HepG2 (cell line): Measurements from ENCODE around the gene PELO. TPM values are rescaled to one million over a fixed set of nuclear protein-coding genes. Genes with fewer than 3 reads are reported as not detected.
A peak's percentile ranks its signal among the peaks of the same experiment; 100 is the strongest.

ENCODE experiments used
- ATAC-seq: fragments of 200-7000 bp; cut with Tn5 transposase; 3 replicates; pipeline ENCODE4 v1.9.1; 2020; ENCODE audit warnings: mild to moderate bottlenecking, moderate library complexity
- BruUV-seq: library from RNA; stranded (reverse); fragments of 400-500 nt; replicated peaks from 2 replicates; lab custom pipeline; 2021; lab: Mats Ljungman, UMichigan
- CTCF ChIA-PET: fragments of 300-600 bp; formaldehyde crosslinking; extraction: SDS; loops from one replicate; lab custom pipeline; 2021; ENCODE audit warnings: low total read pairs, inconsistent platforms, low intra/inter-chr PET ratio; lab: Yijun Ruan, JAX
- POLR2A ChIA-PET: fragments of 350-600 bp; sonication (Branson Sonifier 250); formaldehyde crosslinking; loops from one replicate; lab custom pipeline; 2020; ENCODE audit warnings: antibody characterized with exemption, inconsistent platforms; lab: Yijun Ruan, JAX
- DNase-seq: peaks from one replicate; pipeline ENCODE4 v3.0.0-alpha.2; 2015; ENCODE audit warnings: low spot score
- FAIRE-seq: peaks from 3 replicates; lab custom pipeline; 2011; peaks lifted over from hg19 to GRCh38; lab: Jason Lieb, UNC
- H2AFZ ChIP-seq: one replicate; pipeline ENCODE4 v1.6.1; 2011; ENCODE audit warnings: low read length, inconsistent platforms
- H3K27ac ChIP-seq: fragments of 300-600 bp; 3 replicates; pipeline ENCODE4 v1.8.0; 2011; ENCODE audit warnings: mixed run types, mild to moderate bottlenecking, mixed read lengths, low read length, inconsistent platforms; ENCODE audit not compliant: insufficient read depth; ENCODE audit errors: extremely low read length
- H3K27me3 ChIP-seq, 2 experiments: fragments of 200-600 bp in 1 of 2; 2 replicates in 1 of 2; 3 replicates in 1 of 2; pipeline versions ENCODE4 v1.6.0 to v1.8.0; 2011; ENCODE audit warnings: low read length in 2 of 2, mild to moderate bottlenecking in 2 of 2, moderate library complexity in 2 of 2, inconsistent platforms in 1 of 2; ENCODE audit not compliant: insufficient read depth in 2 of 2, control insufficient read depth in 1 of 2
- H3K36me3 ChIP-seq, 2 experiments: fragments of 200-600 bp in 1 of 2; replicated peaks in 1 of 2; 2 replicates in 1 of 2; 3 replicates in 1 of 2; pipeline versions ENCODE4 v1.5.1 to v1.8.0; 2011; ENCODE audit warnings: low read length in 2 of 2, inconsistent platforms in 1 of 2; ENCODE audit not compliant: insufficient read depth in 2 of 2, control insufficient read depth in 1 of 2
- H3K4me1 ChIP-seq: 2 replicates; pipeline ENCODE4 v1.5.1; 2012; ENCODE audit warnings: low read length, inconsistent platforms; ENCODE audit not compliant: insufficient read depth
- H3K4me2 ChIP-seq: 2 replicates; pipeline ENCODE4 v1.6.0; 2011; ENCODE audit warnings: low read depth, low read length, inconsistent platforms
- H3K4me3 ChIP-seq, 3 experiments: fragments of 200-600 bp in 1 of 3; sonication (generic), shearing (Covaris generic) in 1 of 3; replicated peaks in 1 of 3; 2 replicates each; pipeline ENCODE4 v1.5.1; 2011 to 2016; ENCODE audit warnings: low read length in 3 of 3, inconsistent platforms in 2 of 3, low read depth in 2 of 3, mild to moderate bottlenecking in 2 of 3, control low read depth in 1 of 3, mixed read lengths in 1 of 3; ENCODE audit not compliant: insufficient read depth in 1 of 3
- H3K79me2 ChIP-seq: one replicate; pipeline ENCODE4 v1.6.1; 2011; ENCODE audit warnings: low read length, inconsistent platforms; ENCODE audit not compliant: insufficient read depth
- H3K9ac ChIP-seq: 2 replicates; pipeline ENCODE4 v1.6.0; 2011; ENCODE audit warnings: mild to moderate bottlenecking, low read depth, low read length, inconsistent platforms; ENCODE audit not compliant: insufficient read depth
- H3K9me3 ChIP-seq: 2 replicates; pipeline ENCODE4 v1.5.1; 2012; ENCODE audit warnings: mild to moderate bottlenecking, low read length
- H4K20me1 ChIP-seq: 2 replicates; pipeline ENCODE4 v1.6.0; 2011; ENCODE audit warnings: inconsistent platforms, mild to moderate bottlenecking, low read length, moderate library complexity; ENCODE audit not compliant: insufficient read depth
- ATF7 ChIP-seq, 2 experiments: fragments of 450-650 bp in 1 of 2; sonication (generic) in 1 of 2; formaldehyde crosslinking in 1 of 2; IDR thresholded peaks; 2 replicates each; pipeline versions ENCODE4 v1.4.0 to v1.6.1; 2016 to 2020; ENCODE audit warnings: antibody characterized with exemption in 1 of 2, mild to moderate bottlenecking in 1 of 2, missing genetic modification reagents in 1 of 2
- BORCS8-MEF2B ChIP-seq: sonication (generic); formaldehyde crosslinking; IDR thresholded peaks from 2 replicates; pipeline ENCODE4 v1.8.0; 2022; ENCODE audit warnings: mild to moderate bottlenecking, missing genetic modification reagents
- CENPBD1 ChIP-seq: sonication (generic); formaldehyde crosslinking; IDR thresholded peaks from 2 replicates; pipeline ENCODE4 v1.8.0; 2022; ENCODE audit warnings: missing genetic modification reagents, low read depth, mild to moderate bottlenecking, borderline replicate concordance
- CREB1 ChIP-seq, 2 experiments: fragments of 450-650 bp in 1 of 2; IDR thresholded peaks; 2 replicates each; pipeline ENCODE4 v1.6.1; 2016 to 2017; ENCODE audit warnings: control low read depth in 1 of 2, mild to moderate bottlenecking in 1 of 2, missing compliant biosample characterization in 1 of 2, missing genetic modification characterization in 1 of 2
- ISX ChIP-seq: sonication (generic); formaldehyde crosslinking; conservative IDR thresholded peaks from 2 replicates; pipeline ENCODE4 v1.5.0; 2020; ENCODE audit warnings: missing genetic modification reagents
- NCOA5 ChIP-seq: sonication (generic); formaldehyde crosslinking; IDR thresholded peaks from 2 replicates; pipeline ENCODE4 v1.4.0; 2020; ENCODE audit warnings: missing genetic modification reagents
- NR2F2 ChIP-seq: IDR thresholded peaks from 2 replicates; pipeline ENCODE4 v1.6.1; 2012; ENCODE audit warnings: low read depth, inconsistent platforms, borderline replicate concordance
- PITX1 ChIP-seq: sonication (generic); formaldehyde crosslinking; IDR thresholded peaks from 2 replicates; pipeline ENCODE4 v1.5.1; 2020; ENCODE audit warnings: mild to moderate bottlenecking, missing genetic modification reagents
- TBP ChIP-seq: sonication (generic); formaldehyde crosslinking; IDR thresholded peaks from 2 replicates; pipeline ENCODE4 v1.5.0; 2020; ENCODE audit warnings: missing genetic modification reagents
- TCF12 ChIP-seq, 2 experiments: fragments of 450-650 bp in 1 of 2; sonication (generic) in 1 of 2; formaldehyde crosslinking in 1 of 2; IDR thresholded peaks; 2 replicates each; pipeline versions ENCODE4 v1.6.1 to v1.8.0; 2017 to 2022; ENCODE audit warnings: antibody characterized with exemption in 1 of 2, mild to moderate bottlenecking in 1 of 2, missing genetic modification reagents in 1 of 2, moderate library complexity in 1 of 2
- TRAFD1 ChIP-seq: sonication (generic); formaldehyde crosslinking; IDR thresholded peaks from 2 replicates; pipeline ENCODE4 v1.5.1; 2020; ENCODE audit warnings: missing genetic modification reagents, mild to moderate bottlenecking, borderline replicate concordance
- TRIM24 ChIP-seq: sonication (generic); formaldehyde crosslinking; IDR thresholded peaks from 2 replicates; pipeline ENCODE4 v1.8.0; 2022; ENCODE audit warnings: mild to moderate bottlenecking, missing genetic modification reagents
- ZFP41 ChIP-seq: sonication (generic); formaldehyde crosslinking; IDR thresholded peaks from 2 replicates; pipeline ENCODE4 v1.4.0; 2020; ENCODE audit warnings: mild to moderate bottlenecking, missing genetic modification reagents, borderline replicate concordance
- ZNF234 ChIP-seq: sonication (generic); formaldehyde crosslinking; conservative IDR thresholded peaks from 2 replicates; pipeline ENCODE4 v1.5.1; 2020; ENCODE audit warnings: mild to moderate bottlenecking, missing genetic modification reagents
- ZNF282 ChIP-seq: fragments of 450-650 bp; IDR thresholded peaks from 2 replicates; pipeline ENCODE4 v1.6.1; 2018; ENCODE audit not compliant: partially characterized antibody
- ZNF354B ChIP-seq: sonication (generic); formaldehyde crosslinking; IDR thresholded peaks from 2 replicates; pipeline ENCODE4 v1.8.0; 2022; ENCODE audit warnings: mild to moderate bottlenecking, missing genetic modification reagents
- WGBS: methylation state at CpG from one replicate; pipeline ENCODE4 v1.1.6; 2017; ENCODE audit warnings: low lambda C conversion rate; 5-methylcytosine and 5-hydroxymethylcytosine counted together
- in situ Hi-C: cut with HindIII; loops from 2 replicates; pipeline ENCODE4 v1.10.0; 2017; ENCODE audit warnings: low pct_unique_long_range_greater_than_20kb; ENCODE audit not compliant: extremely low pct_ligation_motif_present
- intact Hi-C: fragments of 100-400 bp; cut with micrococcal nuclease; formaldehyde crosslinking; loops from one replicate; pipeline ENCODE4 v1.10.0; 2022; ENCODE audit not compliant: unreplicated experiment
- polyA plus RNA-seq, 8 experiments: library from polyadenylated mRNA; depleted of rRNA in 3 of 8; stranded (reverse) in 7 of 8; unstranded in 1 of 8; fragments of >200 nt; fragmentation: Illumina TruSeq in 4 of 8; extraction: Trizol in 4 of 8; gene quantifications; 2 replicates each; pipeline versions ENCODE4 v1.2.1 to v1.2.3, GENCODE V29; 2011 to 2016; ENCODE audit warnings: low read depth in 4 of 8, missing spikeins in 1 of 8, mixed read lengths in 1 of 8; ENCODE audit not compliant: insufficient read depth in 1 of 8
- total RNA-seq, 5 experiments: library from RNA; depleted of rRNA; stranded (reverse); fragments of >200 nt; fragmentation: Illumina TruSeq; extraction: Trizol; gene quantifications; 2 replicates each; pipeline ENCODE4 v1.2.3, GENCODE V29; 2016; ENCODE audit warnings: low read depth in 1 of 5

Gene PELO
- total and polyA plus RNA-seq, 2 of the 13 experiments (the other 11 are each of a cell fraction or from before 2014, with no cell fraction given) = 19.0 to 23.9 TPM

- no peaks in the 10 kb centered on the region for H3K27me3 ChIP-seq
- no peaks in the 10 kb centered on the region for H3K4me1 ChIP-seq
- FAIRE-seq = no peak
- in situ Hi-C loops = no loop called here
- no peak for DNase-seq
- TF ChIP-seq TRAFD1 (no peak), CREB1 (IDR thresholded peaks at IDR 0.05) (peak; percentile 41; the same call in 1 of the 2 replicates), CREB1 (CRISPR knock-in tag; IDR thresholded peaks at IDR 0.05) (no peak), ATF7 (IDR thresholded peaks at IDR 0.05) (peak; percentile 65), ATF7 (CRISPR knock-in tag; IDR thresholded peaks at IDR 0.05) (no peak)
- POLR2A ChIA-PET = no interaction called here
- no TSS peak for BruUV-seq
- no peak overlapping the region for H3K27ac ChIP-seq
- 98% methylated on average over 2 of the region's 2 CpGs for WGBS
- H2AFZ ChIP-seq = no peak overlapping the region
- H3K36me3 ChIP-seq = no peaks in the 10 kb centered on the region
- H3K9me3 ChIP-seq = no peaks in the 10 kb centered on the region
- no peaks in the 10 kb centered on the region for H3K79me2 ChIP-seq
- no peak overlapping the region for H3K4me3 ChIP-seq
- H3K4me2 ChIP-seq = no peak overlapping the region
- H3K9ac ChIP-seq = no peak overlapping the region
- intact Hi-C loops = no loop called here
- CTCF ChIA-PET = no interaction called here
- no peak for ATAC-seq
- no peaks in the 10 kb centered on the region for H4K20me1 ChIP-seq
Measured at GRCh38 chr5:52830650-52831049, 42.9 kb downstream of the PELO start.

- ChIA-PET POLR2A (no interaction called here), CTCF (no interaction called here)
- Histone ChIP-seq H3K79me2 (no peaks in the 10 kb centered on the region), H3K4me3 (no peak overlapping the region), H3K9ac (no peak overlapping the region), H3K27me3 (no peaks in the 10 kb centered on the region), H3K4me1 (no peaks in the 10 kb centered on the region), H4K20me1 (no peaks in the 10 kb centered on the region), H3K4me2 (no peak overlapping the region), H2AFZ (no peak overlapping the region), H3K36me3 (no peaks in the 10 kb centered on the region), H3K27ac (no peak overlapping the region), H3K9me3 (no peaks in the 10 kb centered on the region)
- TF ChIP-seq TCF12 (IDR thresholded peaks at IDR 0.05) = no peak
- TF ChIP-seq TCF12 (CRISPR knock-in tag; IDR thresholded peaks at IDR 0.05) = no peak
- TF ChIP-seq TRIM24 (CRISPR knock-in tag) = no peak
- TF ChIP-seq ZFP41 (CRISPR knock-in tag) = no peak
- TF ChIP-seq ISX (CRISPR knock-in tag) = no peak
- no peak for TF ChIP-seq PITX1 (CRISPR knock-in tag)
- TF ChIP-seq ZNF234 (CRISPR knock-in tag) = no peak
- no peak for TF ChIP-seq CENPBD1 (CRISPR knock-in tag)
- TF ChIP-seq NCOA5 (CRISPR knock-in tag) = no peak
- TF ChIP-seq TBP (CRISPR knock-in tag) = no peak
- TF ChIP-seq BORCS8-MEF2B (CRISPR knock-in tag) = no peak
- TF ChIP-seq ZNF282 = no peak
- TF ChIP-seq NR2F2 = no peak
- no peak for TF ChIP-seq ZNF354B (CRISPR knock-in tag)
- ATAC-seq (no peak), DNase-seq (no peak), FAIRE-seq (no peak)
- no TSS peak for BruUV-seq
- in situ Hi-C loops (no loop called here), intact Hi-C loops (no loop called here)
- 86% methylated on average over 2 of the region's 2 CpGs for WGBS
Measured at GRCh38 chr5:52831786-52832511, 44.2 kb downstream of the PELO start.
